HG03139 (cell line): ENCODE measurements around the gene ARID5B.
"Not testable (repeated sequence)": the region's sequence is repeated elsewhere in the genome, so short reads cannot be mapped to it uniquely, and the experiment has no call there.

Experiments used
- ATAC-seq: cut with Tn5 transposase; IDR thresholded peaks from one replicate; pipeline ENCODE4 v1.9.1; 2021; ENCODE audit not compliant: unreplicated experiment

ARID5B gene

DNA sequence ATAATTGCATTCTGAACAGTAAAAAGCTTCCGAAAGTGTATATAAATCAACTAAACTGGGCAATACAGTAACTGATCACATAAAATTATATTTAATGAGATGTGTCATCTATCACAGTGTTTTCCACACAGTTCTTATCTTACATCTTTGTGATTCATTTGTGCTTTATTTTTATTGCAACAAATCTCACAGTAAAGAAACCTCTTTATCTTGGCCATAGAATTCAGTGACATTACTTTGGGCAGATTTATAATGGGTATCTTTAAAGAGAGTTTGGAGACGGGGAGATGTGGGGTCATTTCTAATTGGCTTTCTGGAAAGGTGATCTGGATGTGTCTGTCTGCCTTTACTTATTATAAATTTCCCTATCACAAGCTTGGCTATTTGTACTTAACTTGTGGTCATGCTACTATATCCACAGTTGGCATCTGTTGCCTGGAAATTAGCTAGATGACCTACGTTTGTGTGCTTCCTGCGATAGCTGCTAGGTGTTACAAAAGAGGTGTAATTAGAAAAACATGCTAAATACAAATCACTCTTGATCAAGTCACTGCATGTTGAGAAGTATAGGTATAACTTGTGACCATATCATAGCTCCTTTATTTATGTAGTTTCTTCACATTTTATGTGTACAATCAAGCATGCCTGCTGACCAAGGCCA is 123.8 kb downstream of the ARID5B start:
- no peak for ATAC-seq

DNA sequence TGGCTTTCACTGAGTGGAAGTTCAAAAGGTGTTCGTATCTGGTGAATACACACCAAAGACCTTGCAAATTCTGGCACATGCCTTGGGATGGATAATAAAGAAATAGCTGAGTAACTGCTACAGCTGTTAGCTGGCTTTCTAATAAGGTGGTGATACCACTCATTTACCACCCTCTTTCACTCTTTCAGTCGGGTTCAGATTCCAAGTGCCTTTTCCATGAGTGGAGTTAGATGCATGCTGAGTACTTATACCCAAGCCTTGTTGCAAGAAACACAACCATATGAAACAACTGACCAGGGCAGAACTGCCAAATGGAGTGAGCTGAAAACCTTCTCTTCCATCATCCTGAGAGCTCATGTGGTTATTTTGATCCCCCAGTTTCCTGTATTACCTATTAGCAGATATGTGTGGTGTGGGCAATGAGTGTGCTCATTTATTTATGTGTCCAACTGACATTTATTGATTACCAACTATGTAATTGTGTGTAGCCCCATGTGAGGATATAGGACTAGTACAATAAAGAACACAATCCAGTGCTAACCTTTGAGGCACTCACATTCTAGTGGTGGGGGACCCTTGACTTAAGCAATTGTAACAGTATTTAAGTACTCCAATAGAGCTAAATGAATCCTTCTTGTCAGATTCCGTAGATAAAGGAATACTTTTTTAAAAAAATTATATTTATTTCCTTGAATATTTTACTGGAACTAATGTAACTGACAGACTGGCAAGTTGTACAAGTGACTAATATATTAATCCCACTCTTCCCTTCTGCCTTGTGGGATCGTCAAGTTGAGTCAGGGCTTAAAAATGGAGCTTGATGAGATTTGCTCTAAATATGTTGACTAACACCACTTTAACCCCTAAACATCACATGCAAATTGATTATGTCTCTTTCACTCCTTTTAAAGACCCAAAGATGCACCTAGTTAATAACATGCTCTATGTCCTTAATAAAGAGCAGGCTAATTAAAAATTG is 124.7 kb downstream of the ARID5B start:
- ATAC-seq = no peak

DNA sequence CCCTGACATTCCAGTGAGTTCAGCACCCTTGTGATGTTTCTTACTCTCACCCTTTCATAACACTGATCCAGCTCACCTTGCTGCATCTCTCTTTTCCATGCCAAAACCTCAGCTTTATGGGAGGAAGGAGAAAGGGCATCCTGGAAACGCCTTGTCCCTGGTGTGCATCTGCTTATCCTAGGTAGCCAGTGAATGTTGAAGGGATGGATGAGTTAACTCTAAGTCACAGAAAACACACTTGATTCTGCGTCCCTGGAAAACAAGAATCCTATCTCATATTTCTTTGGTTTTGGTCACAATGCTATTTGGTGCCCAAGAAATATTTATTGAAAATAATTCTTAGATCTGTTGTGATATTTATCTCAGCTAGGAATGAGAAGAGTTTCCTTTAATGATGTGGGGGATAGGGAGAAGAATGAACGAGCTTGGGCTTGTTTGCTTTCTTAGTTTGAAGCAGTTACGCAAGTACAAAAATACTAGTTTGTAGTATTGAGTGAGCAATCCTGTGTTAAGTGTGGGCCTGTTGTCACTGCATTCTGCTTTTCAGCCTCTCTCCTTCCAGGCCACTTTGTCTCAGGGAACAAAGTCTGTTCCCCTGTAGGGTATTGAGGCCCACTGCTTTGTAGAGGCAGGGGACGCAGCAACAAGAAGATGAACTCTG is 126.5 kb downstream of the ARID5B start:
- ATAC-seq = no peak

DNA sequence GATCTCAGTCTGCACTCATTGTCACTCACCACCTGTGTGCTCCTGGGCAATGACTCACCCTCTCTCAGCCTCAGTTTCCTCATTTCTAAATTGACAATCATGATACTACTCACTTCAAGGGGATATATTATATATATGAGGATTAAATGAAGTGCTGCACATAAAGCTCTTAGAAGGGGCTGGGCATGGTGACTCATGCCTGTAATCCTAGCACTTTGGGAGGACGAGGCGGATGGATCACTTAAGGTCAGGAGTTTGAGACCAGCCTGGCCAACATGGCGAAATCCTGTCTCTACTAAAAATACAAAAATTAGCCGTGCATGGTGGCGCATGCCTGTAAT is 127.0 kb downstream of the ARID5B start:
- not testable (repeated sequence) for ATAC-seq

DNA sequence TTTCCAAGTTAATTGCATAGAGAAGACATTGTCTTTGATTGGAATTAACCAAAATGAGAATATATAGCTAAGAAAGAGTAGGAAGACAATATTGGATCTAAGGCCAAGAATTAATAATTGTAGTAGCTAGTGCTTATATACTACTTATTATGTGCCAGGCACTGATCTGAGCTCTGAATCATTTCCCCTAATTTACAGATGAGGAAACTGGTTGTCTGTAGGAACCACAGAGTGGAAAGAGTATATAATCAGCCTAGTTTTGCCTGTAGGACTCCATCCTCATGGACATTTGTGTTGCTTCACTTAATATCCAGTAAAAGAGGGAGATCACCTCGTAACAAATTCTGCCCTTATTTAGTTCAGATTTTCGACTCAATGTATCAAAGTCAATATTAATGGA is 127.9 kb downstream of the ARID5B start:
- ATAC-seq = no peak

DNA sequence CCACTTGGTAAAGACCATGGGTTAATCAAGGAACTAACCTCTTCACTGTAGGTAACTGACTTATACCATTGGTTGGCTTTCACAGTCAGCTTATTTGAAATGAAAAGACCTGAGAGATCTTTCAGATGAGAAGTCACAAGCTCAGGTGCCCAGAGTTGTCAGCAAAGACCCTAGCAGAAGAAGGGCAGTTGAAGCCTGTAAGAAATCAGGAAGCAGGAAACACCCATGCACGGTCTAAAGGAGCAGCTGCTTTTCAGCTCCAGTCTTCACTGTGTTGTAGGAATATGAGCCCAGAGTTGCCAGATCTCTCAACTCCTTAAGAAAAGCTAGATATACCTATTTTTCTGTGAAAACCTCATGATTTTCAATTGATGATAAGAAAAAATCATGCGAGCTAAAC is 130.0 kb downstream of the ARID5B start:
- no peak for ATAC-seq

DNA sequence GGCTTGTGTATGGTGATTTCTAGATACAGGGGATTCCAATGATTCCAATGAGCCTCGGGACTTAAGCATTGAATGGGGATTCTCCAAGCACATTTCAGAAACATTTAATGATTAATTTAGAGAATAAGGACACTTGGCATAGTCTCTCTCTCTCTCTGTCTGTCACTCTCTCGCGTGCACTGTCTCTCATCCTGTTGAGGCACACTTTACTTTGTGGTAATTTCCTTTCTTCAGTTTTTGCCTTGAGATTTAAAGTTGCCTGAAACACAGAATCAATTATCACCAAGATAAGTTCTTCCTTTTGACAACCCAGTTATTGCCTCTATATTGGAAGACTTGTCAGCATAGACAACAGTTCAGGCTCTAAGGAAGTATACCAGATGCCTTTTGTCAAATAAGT is 131.6 kb downstream of the ARID5B start:
- no peak for ATAC-seq

DNA sequence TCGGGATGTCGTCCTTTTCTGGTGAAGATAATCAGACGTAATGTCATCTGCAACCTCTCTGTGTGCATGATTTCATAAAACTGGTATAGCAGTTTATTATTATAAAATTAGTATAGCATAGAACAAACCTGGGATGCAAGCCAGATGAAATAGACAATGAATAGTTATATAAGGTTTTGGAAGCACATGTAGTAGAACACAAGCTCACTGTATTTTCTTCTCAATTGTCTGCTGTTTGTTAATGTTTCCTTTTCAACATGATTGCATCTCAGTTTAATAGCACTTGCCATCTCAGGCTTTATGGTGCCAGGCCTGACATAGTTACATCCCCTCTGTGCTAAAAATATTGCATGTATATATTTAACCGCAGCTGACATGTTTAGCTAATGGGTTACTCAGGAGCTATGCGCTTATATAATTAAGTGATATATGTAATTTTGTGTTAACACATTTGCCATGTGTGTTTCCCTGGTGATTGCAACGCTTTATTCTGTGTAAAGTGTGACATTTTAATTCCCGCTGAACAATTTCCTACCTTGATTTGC is 132.7 kb downstream of the ARID5B start:
- ATAC-seq = no peak

DNA sequence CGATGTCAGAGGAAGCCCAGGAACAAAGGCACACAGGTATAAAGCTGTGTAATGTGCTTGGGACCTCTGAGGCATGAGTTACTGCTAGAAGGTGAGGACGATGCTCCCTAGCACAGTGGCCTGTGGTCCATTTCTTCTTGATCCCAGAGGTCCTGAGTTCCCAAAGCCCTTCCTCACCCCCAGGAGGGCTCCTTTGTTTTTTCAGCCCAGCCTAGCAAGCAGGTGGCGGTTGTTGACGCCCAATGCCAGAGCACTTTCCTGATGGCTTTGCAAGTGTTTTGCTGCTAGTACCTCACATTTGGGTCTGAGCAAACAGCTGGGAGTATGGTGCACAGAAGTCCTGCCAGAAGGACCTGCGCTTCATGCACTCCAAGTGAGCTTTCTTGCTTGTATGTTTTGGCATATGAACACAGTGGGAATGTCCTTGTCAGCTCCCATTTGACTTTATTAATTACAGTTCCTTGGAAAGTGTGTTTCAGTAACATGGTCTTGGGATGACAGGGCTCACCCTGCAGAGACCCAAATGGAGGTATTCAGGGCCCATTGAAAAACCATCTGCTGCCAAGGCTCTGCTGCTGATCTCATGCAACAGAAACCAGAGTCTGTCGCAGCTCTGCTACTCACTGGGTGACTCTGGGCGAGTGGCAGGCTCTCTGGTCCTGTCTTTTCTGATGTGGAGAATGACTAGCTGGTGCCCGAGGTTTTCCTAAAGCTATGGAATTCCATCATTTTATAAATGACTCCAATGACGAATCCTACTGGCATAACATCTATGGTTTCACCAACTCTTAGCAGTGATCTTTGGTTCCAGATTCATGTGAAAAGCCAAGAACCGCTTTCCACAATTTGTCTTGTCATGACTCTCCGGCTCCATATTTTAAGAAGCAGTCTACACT is 134.9 kb downstream of the ARID5B start:
- no peak for ATAC-seq

DNA sequence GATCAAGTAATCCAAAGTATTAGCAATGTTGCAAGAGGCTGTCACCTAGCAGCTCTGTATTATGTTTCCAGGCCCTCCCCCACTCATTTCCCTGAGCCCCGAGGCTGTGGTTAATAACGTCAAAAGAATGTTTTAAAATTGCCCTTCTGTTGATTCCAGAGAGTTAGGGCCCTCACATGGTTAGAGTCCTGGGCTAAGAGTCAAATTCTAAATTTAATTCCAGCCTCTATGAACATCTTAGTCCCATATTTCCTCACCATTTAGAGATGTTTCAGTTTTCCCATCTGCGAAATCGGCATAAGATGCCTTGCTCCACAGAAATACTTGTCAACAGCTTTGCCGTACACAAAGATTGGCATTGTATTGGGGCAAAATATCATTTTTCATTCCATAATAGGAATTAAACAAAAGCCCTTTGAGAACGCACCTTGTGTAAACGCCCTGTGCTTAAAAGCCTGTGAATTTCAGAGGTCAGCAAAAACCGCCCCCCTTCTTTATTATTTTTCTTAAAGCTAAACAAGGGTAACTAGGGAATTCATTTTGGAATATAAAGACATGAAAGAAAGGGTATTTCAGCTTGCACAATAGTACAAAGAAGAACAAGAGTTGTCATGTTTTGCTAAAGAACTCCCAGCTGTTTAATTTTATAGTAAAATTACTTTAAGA is 135.8 kb downstream of the ARID5B start:
- no peak for ATAC-seq

DNA sequence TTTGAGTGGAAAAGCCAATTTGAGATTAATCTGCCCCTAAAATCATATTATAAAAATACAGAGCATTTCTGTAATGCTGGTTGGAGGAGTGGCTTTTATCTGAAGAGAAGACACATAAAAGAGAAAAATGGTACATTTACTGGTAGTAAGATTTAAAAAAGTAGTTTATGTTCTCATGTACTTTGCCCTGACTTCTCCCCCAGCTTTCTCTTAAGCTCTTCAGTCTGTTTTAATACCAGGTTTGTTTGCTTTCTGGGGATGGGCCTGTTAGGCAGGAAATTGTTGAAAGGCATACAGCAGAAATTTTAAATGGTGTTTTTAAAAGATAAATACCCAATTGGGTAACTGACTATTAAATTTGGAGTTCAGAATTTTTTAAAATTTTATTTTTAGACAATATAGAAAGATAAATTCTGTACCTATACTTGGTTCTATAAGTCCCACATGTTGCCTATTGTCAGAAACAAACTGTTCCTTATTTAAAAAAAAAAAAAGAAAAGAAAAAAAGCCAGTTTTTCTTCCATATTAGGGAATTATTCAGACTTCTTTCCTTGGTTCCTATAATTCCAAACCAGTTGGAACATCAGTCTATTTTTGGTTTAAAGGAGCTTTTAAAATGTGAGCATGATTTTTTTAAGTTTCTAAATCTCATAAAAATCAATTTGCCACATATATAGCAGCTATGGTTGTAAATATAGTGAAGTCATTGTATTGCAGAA is 136.6 kb downstream of the ARID5B start:
- no peak for ATAC-seq

DNA sequence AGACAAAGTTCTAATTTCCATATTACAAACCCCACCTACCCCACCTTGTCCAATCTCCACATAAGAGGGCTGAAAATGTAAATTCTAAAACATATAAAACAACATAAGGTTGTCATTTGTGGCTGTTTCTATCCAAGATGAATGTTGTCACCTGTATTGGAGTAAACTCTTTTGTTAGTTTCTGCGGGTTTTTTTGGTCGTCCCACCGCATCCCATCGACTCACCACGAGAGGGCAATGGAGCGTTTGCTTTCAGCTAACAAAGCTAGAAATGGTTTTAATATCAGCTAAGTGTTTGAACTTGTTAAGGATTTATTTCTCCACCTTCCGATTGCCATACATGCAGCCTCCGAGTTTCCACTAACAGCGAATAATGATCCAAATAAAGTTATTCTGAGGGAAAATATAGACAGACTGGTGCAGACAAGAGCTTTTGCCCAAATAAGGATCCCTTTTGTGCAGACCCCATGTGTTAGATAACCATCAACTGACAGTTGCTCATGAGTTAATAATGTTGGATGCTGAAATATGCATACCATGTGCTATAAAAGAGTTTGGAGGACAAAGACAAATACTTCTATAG is 137.2 kb downstream of the ARID5B start:
- peak; percentile 41 for ATAC-seq

DNA sequence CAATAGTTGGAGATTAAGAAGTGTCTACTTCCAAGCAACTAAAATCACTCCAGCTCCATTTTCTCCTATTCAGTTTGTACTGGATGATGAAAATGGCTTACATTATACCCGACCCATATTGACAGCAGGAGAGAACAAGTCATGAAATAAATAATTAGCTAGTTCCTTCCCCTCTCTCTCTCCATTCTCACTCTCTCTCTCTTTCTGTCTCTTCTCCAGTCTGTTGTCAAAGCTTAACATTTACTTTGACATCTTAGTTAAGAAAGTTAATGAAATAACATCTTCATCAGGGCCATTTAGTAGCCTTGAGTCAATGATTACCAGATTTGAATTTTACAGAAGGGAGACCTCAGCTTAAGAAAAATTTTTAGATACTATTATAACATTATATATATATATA is 138.5 kb downstream of the ARID5B start:
- ATAC-seq = no peak

DNA sequence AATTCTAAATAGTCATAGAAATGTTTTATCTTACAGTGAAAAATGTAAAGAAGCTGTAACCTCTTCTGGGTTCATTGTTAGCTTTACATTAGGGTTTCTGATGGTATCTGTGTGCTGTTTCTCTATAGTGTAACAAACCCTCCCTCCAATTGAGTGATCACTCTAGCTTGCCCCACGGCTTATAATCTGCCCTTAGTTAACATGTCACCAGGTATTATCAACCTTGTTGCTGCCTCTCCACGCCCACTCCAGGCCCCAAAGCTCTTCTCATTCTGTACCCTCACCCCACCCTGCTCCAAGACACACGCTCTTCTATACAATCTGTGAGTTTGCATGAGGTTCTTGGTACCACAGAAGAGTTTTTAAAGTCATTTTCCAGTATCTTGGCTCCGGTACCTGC is 139.4 kb downstream of the ARID5B start:
- ATAC-seq = no peak

DNA sequence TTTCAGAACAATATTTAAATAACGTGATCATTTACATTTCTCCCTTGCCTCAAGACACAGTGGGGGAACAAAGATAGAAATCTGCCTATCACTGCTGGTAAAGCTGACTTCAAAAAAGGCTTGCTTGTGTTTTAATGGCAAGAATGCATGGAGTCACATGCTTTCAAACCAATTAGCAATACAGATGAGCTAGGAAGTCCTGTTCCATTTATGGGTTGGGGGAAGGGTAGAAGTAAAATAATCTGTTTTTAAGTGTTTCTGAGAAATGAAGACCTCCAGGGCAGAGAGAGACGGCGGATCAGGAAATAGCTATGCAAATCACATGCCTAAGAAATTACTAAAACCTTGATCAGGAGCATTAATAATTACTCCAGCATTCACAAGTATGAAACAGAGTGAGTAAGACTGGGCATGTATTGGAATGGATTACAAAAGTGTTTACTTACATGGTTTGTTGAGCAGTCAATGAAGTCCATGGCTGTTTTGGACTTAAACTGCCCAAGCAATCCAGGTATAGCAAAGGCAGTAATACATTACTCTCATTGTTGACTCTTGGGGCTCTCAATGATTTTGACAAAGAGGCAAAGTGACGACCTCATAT is 142.0 kb downstream of the ARID5B start:
- ATAC-seq = no peak

DNA sequence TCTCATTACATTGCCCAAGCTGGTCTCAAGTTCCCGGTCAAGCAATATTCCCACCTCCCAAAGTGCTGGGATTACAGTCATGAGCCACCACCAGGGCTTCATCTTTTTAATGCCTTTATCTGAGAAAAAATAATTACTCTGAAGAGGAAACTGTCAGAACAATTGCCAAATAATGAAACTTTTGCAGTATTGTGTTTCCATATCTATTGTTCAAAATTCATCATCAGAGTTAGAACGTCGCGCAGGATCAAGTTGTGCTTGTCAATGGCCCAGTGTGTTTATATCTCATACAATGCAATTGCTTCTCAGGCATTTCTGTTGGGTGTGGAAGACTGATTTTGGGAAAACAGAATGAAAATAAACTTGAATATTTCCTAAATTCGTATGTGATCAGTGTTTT is 143.1 kb downstream of the ARID5B start:
- ATAC-seq = no peak

DNA sequence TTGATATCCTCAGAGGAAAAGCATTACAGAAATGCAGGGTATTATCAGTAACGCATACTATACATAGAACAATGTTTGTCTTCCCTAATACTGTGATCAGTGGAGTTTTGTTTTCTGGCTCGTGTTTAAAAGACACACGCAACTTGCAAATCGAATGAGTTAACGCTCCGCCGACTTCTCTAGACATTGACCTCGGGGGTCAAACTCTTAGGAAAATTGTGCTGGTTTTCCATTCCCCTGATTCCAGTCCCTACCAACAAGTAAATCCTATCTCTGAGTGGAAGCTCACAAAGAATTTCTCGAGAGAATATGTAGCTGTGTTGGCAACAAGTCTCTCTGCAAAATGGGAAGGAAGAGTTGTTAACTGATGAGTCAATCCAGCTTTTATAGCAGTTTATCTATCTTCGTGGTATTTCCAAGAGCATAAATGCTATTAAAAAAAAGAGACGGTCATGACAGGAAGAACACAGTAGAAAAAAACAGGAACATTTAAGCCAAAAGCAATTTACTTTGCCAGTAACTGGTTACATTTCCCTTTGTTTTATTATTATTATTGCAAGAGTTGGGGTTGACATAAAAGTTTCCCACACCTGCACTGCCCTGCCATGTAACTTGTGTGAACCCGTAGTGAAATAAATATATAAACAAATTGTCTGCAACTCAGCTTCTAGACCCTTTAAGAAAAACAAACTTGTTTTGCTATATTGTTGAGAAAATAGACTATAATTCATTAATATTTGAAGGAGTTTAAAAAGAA is 144.4 kb downstream of the ARID5B start:
- ATAC-seq = no peak
